Frontal cortex (tissue), 4 donors: ENCODE data around the gene KCNK7. TPM values are rescaled to one million over a fixed set of nuclear protein-coding genes. Genes with fewer than 3 reads are reported as not detected.
A peak's percentile ranks its signal among the peaks of the same experiment; 100 is the strongest.
"Not testable (repeated sequence)": the region's sequence is repeated elsewhere in the genome, so short reads cannot be mapped to it uniquely, and the experiment has no call there.

Experiments
- DNase-seq, 2 donors: peaks; one replicate each; pipeline ENCODE4 v3.0.0; 2012; ENCODE audit warnings: low spot score in 2 of 2
- FAIRE-seq: peaks from 2 replicates; lab custom pipeline; 2012; peaks lifted over from hg19 to GRCh38; lab: Jason Lieb, UNC
- total RNA-seq: library from RNA; depleted of rRNA; stranded (reverse); fragments of >200 nt; gene quantifications from one replicate; pipeline ENCODE4 v1.2.3, GENCODE V29; 2014
- donor health status: control.
- donor health status: control.
- donor health status: control.

Gene KCNK7
- total RNA-seq, result not detected

GRCh38 chr11:65595543-65596281, at the start of gene KCNK7:
Gene KCNK7 (minus strand): TSS chr11:65595800. CDS start chr11:65595772, 28 bp downstream.
- DNase-seq, result no peak
- no peak for FAIRE-seq

- DNase-seq, result no peak
- FAIRE-seq, result no peak
Observed at GRCh38 chr11:65644837-65645236, 49.2 kb upstream of the KCNK7 start.

GRCh38 chr11:65643971-65644370, 48.4 kb upstream of the KCNK7 start:
- DNase-seq, result no peak
- no peak for FAIRE-seq

- FAIRE-seq, result no peak
- DNase-seq, result peak in 1 of 2 donors; percentile 48
Observed at GRCh38 chr11:65642014-65642671, 46.5 kb upstream of the KCNK7 start.

- DNase-seq, result no peak
- FAIRE-seq, result no peak
Observed at GRCh38 chr11:65641297-65642013, 45.9 kb upstream of the KCNK7 start.

- FAIRE-seq, result no peak
- DNase-seq, result no peak
Observed at GRCh38 chr11:65640483-65641296, 45.1 kb upstream of the KCNK7 start.

- no peak for DNase-seq
- no peak for FAIRE-seq
Observed at GRCh38 chr11:65639623-65640482, 44.3 kb upstream of the KCNK7 start.

- FAIRE-seq, result not testable (repeated sequence)
Observed at GRCh38 chr11:65639228-65639597, 43.6 kb upstream of the KCNK7 start.

GRCh38 chr11:65637794-65638419, 42.3 kb upstream of the KCNK7 start, which contains the start of gene SIPA1:
Gene SIPA1 (plus strand): TSS chr11:65638101. CDS start chr11:65640922, 2,821 bp downstream.
- DNase-seq (peak; percentile 83 to 91), FAIRE-seq (no peak)

More at GRCh38 chr11:65639228-65639597, 43.6 kb upstream of the KCNK7 start:
- not testable (repeated sequence) for DNase-seq

- no peak for FAIRE-seq
- no peak for DNase-seq
Observed at GRCh38 chr11:65637032-65637557, 41.5 kb upstream of the KCNK7 start.

- no peak for DNase-seq
- no peak for FAIRE-seq
Observed at GRCh38 chr11:65636108-65637031, 40.8 kb upstream of the KCNK7 start.

- FAIRE-seq, result no peak
Observed at GRCh38 chr11:65634905-65635731, 39.5 kb upstream of the KCNK7 start.

GRCh38 chr11:65634440-65634839, 38.8 kb upstream of the KCNK7 start:
- FAIRE-seq (no peak), DNase-seq (no peak)

More at GRCh38 chr11:65634905-65635731, 39.5 kb upstream of the KCNK7 start:
- no peak for DNase-seq

GRCh38 chr11:65634109-65634436, 38.5 kb upstream of the KCNK7 start:
- DNase-seq (no peak), FAIRE-seq (no peak)

- DNase-seq (no peak), FAIRE-seq (no peak)
Observed at GRCh38 chr11:65633390-65634108, 37.9 kb upstream of the KCNK7 start.

- DNase-seq, result no peak
Observed at GRCh38 chr11:65630215-65630614, 34.6 kb upstream of the KCNK7 start.

More at GRCh38 chr11:65630215-65630614, 34.6 kb upstream of the KCNK7 start:
- FAIRE-seq, result no peak
